PFSK-1 (cell line): Measurements from ENCODE around the gene FOXP4.

Experiments used
- FOXP2 ChIP-seq: optimal IDR thresholded peaks from 2 replicates; pipeline ENCODE3; 2011; ENCODE audit warnings: borderline replicate concordance, control low read depth, inconsistent platforms; ENCODE audit not compliant: insufficient read depth; ENCODE audit errors: extremely low read length, extremely low read depth
- POLR2AphosphoS5 ChIP-seq: IDR thresholded peaks from 2 replicates; pipeline ENCODE4 v1.6.1; 2012; ENCODE audit warnings: low read depth, mild to moderate bottlenecking, control low read depth, low read length, moderate library complexity
- REST ChIP-seq, 2 experiments: IDR thresholded peaks; 2 replicates each; pipeline versions ENCODE4 v1.6.1 to v1.8.0; 2011 to 2012; ENCODE audit warnings: low read depth in 2 of 2, low read length in 2 of 2, control low read depth in 1 of 2, inconsistent platforms in 1 of 2, mild to moderate bottlenecking in 1 of 2, moderate library complexity in 1 of 2; ENCODE audit not compliant: insufficient read depth in 1 of 2
- SIN3A ChIP-seq: IDR thresholded peaks from 2 replicates; pipeline ENCODE4 v1.6.1; 2012; ENCODE audit warnings: mild to moderate bottlenecking, low read length, moderate library complexity, borderline replicate concordance; ENCODE audit not compliant: insufficient read depth
- TAF1 ChIP-seq: IDR thresholded peaks from 2 replicates; pipeline ENCODE4 v1.6.1; 2012; ENCODE audit warnings: low read length, control low read depth, borderline replicate concordance; ENCODE audit not compliant: insufficient read depth

Gene FOXP4

DNA sequence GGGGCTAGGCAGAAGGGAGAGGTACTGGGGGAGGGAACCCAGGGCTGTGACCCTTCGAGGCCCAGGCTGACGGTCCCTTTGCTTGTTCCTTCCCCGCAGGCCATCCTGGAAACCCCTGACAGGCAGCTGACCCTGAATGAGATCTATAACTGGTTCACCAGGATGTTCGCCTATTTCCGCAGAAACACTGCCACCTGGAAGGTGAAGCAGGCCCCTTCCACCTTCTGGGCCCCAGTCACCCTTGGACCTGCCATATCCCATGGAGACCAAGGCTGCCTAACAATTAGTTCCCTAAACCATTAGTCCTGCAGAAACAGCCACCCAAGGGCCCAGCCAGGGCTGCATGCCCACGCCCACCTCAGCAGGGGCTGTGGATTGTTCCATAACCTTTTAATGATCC lies 44.9 kb downstream of the FOXP4 start:
- no peak for TF ChIP-seq REST (IDR thresholded peaks at IDR 0.05; ENCODE audit: insufficient read depth in 1 of 2, low read depth in 2 of 2, low read length in 2 of 2)
- no peak for TF ChIP-seq SIN3A
- no peak for TF ChIP-seq TAF1
- TF ChIP-seq POLR2AphosphoS5, result no peak
- TF ChIP-seq FOXP2, result no peak

DNA sequence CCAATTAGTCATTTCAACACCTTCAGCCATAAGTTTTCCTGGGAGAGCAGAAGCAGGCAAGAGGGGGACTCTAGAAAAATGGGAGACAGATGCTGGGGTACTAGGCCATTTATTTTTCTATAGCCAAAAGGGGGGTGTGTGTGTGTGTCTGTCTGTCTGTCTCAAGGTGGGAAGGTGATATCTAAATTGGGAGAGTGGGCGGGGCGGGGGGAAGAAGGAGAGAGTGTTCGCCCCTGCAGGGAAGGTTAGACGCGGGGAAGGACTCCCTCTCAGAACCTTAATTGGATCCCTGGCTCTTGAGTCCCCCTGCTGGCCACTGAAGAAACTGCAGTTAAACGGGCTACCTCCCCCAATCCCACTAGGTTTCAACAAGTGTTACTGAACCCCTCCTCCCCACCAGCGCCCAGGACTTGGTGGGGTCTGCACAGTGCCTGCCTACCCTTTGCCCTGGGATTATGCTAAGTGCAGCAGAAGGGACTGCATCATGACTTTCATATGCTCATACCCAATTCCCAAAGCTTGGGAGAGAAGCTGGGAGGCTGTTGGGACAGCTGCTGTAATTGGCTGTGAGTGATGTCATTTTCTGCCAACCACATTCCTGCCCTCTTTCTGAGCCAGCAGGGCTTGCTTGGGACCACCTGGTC lies 45.8 kb downstream of the FOXP4 start:
- no peak for TF ChIP-seq TAF1
- no peak for TF ChIP-seq SIN3A
- TF ChIP-seq POLR2AphosphoS5, result no peak
- no peak for TF ChIP-seq FOXP2
- TF ChIP-seq REST (IDR thresholded peaks at IDR 0.05; ENCODE audit: insufficient read depth in 1 of 2, low read depth in 2 of 2, low read length in 2 of 2), result no peak

- TF ChIP-seq POLR2AphosphoS5 (no peak), FOXP2 (no peak), TAF1 (no peak), REST (IDR thresholded peaks at IDR 0.05; ENCODE audit: insufficient read depth in 1 of 2, low read depth in 2 of 2, low read length in 2 of 2) (no peak), SIN3A (no peak)
Measured at GRCh38 chr6:41593406-41593805, 47.2 kb downstream of the FOXP4 start.

DNA sequence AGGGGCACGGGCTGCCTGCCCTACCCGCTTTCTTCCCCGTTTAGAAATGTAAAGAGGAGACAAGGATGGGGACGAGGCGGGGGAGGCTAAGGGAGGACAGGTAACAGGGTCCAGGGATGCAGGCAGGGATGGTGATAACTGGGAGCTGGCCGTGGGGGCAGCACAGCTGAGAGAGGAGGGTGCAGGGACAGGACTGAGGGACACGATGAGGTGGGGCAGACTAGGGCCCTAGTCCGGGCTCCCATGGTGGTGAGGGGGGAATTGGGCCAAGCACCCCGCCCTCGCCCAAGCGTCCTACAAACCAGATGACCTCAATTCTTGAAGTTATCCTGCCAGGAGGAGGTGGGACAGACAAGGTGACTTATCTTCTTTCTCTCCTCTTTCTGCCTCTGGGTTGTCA lies 47.7 kb downstream of the FOXP4 start:
- no peak for TF ChIP-seq FOXP2
- TF ChIP-seq SIN3A, result no peak
- no peak for TF ChIP-seq POLR2AphosphoS5
- TF ChIP-seq TAF1, result no peak
- no peak for TF ChIP-seq REST (IDR thresholded peaks at IDR 0.05; ENCODE audit: insufficient read depth in 1 of 2, low read depth in 2 of 2, low read length in 2 of 2)

DNA sequence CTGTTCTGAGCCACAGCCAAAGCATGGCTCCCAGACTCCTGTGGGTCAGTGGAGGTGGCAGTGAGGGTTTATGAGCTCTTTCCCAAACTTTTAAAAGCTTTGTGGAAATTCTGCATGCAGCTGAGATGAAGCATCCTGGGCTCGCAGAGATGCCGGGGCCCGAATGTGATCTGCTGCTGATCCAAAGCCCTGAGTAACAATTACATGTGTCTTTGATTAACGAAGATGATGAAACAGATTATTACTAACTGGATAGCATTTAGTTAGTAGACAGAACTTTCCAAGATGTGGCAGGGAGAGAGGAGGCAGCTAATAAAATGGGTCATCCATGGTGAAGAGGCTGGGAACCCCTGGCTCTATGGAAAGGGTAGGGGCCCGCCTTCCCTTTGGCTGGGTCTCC lies 48.1 kb downstream of the FOXP4 start:
- TF ChIP-seq FOXP2, result no peak
- no peak for TF ChIP-seq REST (IDR thresholded peaks at IDR 0.05; ENCODE audit: insufficient read depth in 1 of 2, low read depth in 2 of 2, low read length in 2 of 2)
- no peak for TF ChIP-seq TAF1
- no peak for TF ChIP-seq SIN3A
- TF ChIP-seq POLR2AphosphoS5, result no peak
